NCI-H2227 treated with DMSO at 0.1 percent for 48 hours (cell line): ENCODE data around the gene SULT2A1.
"Not testable (repeated sequence)": the region's sequence is repeated elsewhere in the genome, so short reads cannot be mapped to it uniquely, and the experiment has no call there.

ENCODE experiments used
- DNase-seq: peaks from one replicate; lab custom pipeline; 2025; lab: John Stamatoyannopoulos, UW

Gene SULT2A1

GRCh38 chr19:47886010-47886559 is at the start of gene SULT2A1:
Gene SULT2A1 (minus strand): TSS chr19:47886315. CDS start chr19:47886257, 58 bp downstream.
- no peak for DNase-seq

- DNase-seq = not testable (repeated sequence)
Observed at GRCh38 chr19:47928581-47928980, 42.5 kb upstream of the SULT2A1 start.

- DNase-seq = not testable (repeated sequence)
Observed at GRCh38 chr19:47920107-47920506, 34.0 kb upstream of the SULT2A1 start.

- DNase-seq = not testable (repeated sequence)
Observed at GRCh38 chr19:47910191-47910590, 24.1 kb upstream of the SULT2A1 start.

- DNase-seq = not testable (repeated sequence)
Observed at GRCh38 chr19:47909350-47909749, 23.2 kb upstream of the SULT2A1 start.

- no peak for DNase-seq
Observed at GRCh38 chr19:47901370-47901769, 15.3 kb upstream of the SULT2A1 start.

GRCh38 chr19:47899335-47899734 is 13.2 kb upstream of the SULT2A1 start:
- no peak for DNase-seq

GRCh38 chr19:47897861-47898260 is 11.7 kb upstream of the SULT2A1 start:
- DNase-seq = no peak

- DNase-seq = no peak
Observed at GRCh38 chr19:47896773-47897172, 10.7 kb upstream of the SULT2A1 start.

GRCh38 chr19:47896019-47896418 is 9.9 kb upstream of the SULT2A1 start:
- no peak for DNase-seq

GRCh38 chr19:47895165-47895782 is 9.2 kb upstream of the SULT2A1 start:
- no peak for DNase-seq

- no peak for DNase-seq
Observed at GRCh38 chr19:47891923-47892666, 6.0 kb upstream of the SULT2A1 start.

- no peak for DNase-seq
Observed at GRCh38 chr19:47891622-47891922, 5.5 kb upstream of the SULT2A1 start.

- DNase-seq = no peak
Observed at GRCh38 chr19:47890865-47891621, 4.9 kb upstream of the SULT2A1 start.

- no peak for DNase-seq
Observed at GRCh38 chr19:47885067-47885463, 1.1 kb downstream of the SULT2A1 start.

- no peak for DNase-seq
Observed at GRCh38 chr19:47882890-47883289, 3.2 kb downstream of the SULT2A1 start.

- DNase-seq = no peak
Observed at GRCh38 chr19:47881757-47882156, 4.4 kb downstream of the SULT2A1 start.

GRCh38 chr19:47879385-47879784 is 6.7 kb downstream of the SULT2A1 start:
- not testable (repeated sequence) for DNase-seq

GRCh38 chr19:47878906-47879305 is 7.2 kb downstream of the SULT2A1 start:
- no peak for DNase-seq

GRCh38 chr19:47865166-47865565 is 20.9 kb downstream of the SULT2A1 start:
- no peak for DNase-seq

GRCh38 chr19:47863514-47863936 is 22.6 kb downstream of the SULT2A1 start:
- peak; percentile 56 for DNase-seq

- DNase-seq = no peak
Observed at GRCh38 chr19:47861630-47862029, 24.5 kb downstream of the SULT2A1 start.
